22Rv1 (cell line): ENCODE data around the gene TFE3.

Experiments
- ZFX ChIP-seq: fragments of 450-650 bp; IDR thresholded peaks from 2 replicates; pipeline ENCODE4 v1.6.1; 2017; ENCODE audit warnings: antibody characterized with exemption, borderline replicate concordance
- TF ChIP-seq, protein P1 (sequence below): fragments of 450-650 bp; IDR thresholded peaks from 2 replicates; pipeline ENCODE4 v1.5.1; 2017; ENCODE audit warnings: mild to moderate bottlenecking

DNA sequence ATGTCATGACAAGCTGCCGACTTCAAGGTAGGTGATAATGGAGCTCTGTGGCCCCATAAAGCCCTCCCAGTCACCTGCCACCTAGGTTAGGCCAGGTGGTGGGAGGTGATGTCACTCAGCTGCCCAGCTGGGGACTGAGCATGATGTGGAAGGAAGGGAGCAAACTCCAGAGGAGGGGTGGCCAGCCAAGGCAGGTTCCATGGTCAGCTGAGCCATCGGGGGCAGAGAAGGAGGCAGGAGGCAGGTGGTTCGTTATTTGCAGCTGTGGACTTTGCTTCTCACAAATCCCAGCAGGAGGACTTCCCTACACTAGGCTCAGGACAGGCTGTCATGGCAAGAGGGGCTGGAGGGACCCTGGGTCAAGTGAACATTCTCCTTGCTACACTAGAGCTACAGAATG lies 17.8 kb upstream of the TFE3 start:
- TF ChIP-seq, protein P1, sequence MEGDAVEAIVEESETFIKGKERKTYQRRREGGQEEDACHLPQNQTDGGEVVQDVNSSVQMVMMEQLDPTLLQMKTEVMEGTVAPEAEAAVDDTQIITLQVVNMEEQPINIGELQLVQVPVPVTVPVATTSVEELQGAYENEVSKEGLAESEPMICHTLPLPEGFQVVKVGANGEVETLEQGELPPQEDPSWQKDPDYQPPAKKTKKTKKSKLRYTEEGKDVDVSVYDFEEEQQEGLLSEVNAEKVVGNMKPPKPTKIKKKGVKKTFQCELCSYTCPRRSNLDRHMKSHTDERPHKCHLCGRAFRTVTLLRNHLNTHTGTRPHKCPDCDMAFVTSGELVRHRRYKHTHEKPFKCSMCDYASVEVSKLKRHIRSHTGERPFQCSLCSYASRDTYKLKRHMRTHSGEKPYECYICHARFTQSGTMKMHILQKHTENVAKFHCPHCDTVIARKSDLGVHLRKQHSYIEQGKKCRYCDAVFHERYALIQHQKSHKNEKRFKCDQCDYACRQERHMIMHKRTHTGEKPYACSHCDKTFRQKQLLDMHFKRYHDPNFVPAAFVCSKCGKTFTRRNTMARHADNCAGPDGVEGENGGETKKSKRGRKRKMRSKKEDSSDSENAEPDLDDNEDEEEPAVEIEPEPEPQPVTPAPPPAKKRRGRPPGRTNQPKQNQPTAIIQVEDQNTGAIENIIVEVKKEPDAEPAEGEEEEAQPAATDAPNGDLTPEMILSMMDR: no peak
- TF ChIP-seq ZFX: no peak
